CD4-positive, alpha-beta T cell treated with Interleukin-12 subunit alpha and Interleukin-12 subunit beta, for 1 hour (primary cell): Measurements from ENCODE around the gene RXRA.

Experiments used
- DNase-seq: peaks from one replicate; pipeline ENCODE4 v3.0.0-alpha.2; 2020

RXRA gene

DNA sequence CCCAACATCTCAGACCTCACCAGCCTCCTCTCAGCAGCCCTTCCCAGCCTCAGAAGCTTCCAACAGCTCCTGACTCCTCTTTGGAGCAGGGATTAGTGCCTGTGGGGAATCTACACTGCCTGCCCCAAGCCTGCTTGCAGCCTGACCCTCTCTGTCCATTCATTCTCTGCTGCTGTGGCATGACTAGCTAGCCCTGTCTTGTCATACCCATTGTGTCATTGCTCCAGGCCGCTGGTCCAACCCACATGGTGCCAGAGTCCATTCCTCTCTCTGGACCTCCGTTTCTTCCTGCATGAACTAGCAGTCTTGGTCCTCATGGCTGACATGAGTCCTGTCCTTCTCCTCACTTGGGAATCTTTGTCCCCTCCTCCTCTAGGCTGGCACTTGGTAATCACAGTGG lies 12.8 kb upstream of the RXRA start:
- DNase-seq, result no peak

GRCh38 chr9:134314039-134314949 lies 12.0 kb upstream of the RXRA start:
- no peak for DNase-seq

DNA sequence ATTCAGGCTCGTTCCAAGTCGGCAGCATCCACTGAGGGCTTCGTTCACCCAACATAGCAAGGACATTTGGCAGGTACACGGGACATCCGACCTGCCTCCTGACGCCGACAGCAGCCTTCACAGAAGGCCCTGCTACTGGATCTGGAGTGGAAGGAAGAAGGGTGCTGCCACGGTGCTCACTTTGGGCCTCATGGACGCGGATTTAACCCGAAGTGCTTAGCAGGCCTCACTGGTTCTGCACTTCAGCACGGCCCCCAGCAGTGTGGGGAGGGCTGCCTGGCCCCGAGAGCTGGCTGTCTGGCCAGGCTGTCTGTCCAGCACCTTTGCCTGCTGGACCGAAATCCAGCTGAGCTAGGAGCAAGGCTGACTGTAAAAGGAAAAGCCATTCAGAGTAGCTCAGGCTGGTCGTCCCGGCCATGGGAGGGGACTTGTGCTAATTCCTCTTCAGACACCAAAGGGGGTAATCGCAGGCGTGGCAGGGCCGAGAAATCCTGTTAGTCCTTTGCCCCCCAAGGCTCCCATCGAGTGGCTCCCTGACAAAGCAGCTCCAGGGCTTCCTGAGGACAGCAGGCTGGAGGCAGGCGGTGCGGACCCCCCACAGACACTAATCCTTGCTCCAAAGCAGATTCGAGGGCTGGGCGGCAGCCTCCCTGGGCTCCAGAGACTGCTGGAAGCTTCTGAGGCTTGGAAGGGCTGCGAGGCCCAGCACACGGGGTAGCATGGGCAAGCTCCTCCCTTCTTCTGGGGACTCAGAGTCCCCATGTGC lies 11.1 kb upstream of the RXRA start:
- no peak for DNase-seq

DNA sequence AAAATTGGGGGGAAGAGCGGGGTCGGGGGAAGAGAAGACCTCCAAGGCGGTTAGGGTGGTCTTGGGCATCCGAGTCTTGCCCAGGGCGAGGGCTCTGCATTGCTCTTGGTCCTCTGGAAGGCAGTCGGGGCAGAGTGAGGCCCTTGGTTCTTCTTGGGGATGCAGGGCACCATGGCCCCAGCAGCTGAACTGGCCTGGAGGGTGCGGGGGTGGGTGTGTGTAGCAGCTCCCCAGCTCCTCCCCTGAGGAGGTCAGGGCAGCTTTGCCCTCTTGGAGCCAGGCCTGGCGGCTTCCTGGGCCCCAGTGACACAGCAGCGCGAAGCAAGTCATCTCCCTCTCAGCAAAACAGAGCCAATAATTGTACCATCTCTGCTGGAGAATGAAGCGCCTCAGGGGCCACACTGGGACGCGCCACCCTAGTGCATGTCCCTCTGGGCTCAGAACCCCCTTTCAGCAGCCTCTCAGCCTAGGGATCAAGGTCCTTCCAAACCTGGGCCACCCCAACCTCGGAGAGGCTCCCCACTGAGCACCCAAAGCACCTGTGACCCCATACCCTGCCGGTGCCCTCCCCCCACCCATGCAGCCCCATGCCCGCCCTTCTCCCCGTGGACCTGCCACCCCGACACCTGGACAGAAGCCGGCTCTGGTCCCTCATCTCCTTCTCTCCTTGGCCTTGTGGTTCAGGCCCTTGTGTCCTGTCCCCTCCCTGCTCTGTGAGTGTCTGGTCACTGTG lies 10.4 kb upstream of the RXRA start:
- DNase-seq, result no peak

DNA sequence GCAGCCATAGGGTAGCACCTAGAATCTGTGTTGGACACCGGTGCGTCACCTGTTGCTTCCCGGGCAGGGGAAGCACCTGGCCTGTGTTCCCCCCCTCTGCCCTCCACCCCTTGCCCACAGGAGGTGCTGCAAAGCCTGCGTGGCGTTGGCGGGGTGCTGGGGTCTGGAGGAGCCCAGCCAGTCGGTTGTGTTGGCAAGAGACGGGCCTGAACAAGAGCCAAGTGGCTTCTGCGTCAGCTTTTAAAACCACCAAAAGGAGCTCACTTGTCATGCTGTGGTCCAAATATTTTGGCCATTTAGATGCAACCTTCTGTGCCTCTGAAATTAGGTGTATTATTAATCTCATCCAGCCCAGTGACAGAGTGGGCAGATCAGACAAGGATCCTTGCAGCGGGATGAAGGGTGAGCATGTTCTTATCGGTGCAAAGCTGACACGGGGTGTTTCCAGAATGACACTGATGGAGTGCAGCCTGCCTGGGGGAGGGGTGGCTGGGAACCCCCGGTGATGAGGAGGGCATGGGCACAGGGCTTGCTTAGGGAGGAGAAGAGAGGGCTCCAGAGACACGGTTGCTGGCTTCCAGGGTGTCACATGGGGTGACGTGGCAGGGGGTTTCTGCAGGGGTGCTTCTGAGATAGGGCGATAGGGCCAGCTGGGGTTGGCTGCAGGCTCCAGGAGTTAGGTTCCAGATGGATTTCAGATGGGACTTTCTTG lies 9.7 kb upstream of the RXRA start:
- no peak for DNase-seq

DNA sequence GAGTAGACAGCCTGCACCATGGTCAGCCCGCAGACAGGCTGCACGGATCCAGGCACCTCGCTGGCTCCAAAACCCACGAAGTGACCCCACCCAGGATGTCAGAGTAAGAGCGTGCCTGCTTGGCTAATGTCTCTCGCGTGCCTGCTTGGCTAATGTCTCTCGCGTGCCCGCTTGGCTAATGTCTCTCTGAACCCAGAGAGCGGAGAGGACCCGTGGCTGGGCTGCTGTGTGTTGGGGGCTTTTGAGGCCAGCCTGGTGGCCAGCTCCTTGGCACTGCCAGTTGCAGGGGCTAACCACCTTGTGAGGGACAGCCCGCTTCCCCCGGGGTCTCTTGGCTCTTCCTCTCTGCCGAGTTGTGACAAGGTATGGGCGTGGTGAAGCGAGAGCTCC lies 8.9 kb upstream of the RXRA start:
- DNase-seq, result no peak

DNA sequence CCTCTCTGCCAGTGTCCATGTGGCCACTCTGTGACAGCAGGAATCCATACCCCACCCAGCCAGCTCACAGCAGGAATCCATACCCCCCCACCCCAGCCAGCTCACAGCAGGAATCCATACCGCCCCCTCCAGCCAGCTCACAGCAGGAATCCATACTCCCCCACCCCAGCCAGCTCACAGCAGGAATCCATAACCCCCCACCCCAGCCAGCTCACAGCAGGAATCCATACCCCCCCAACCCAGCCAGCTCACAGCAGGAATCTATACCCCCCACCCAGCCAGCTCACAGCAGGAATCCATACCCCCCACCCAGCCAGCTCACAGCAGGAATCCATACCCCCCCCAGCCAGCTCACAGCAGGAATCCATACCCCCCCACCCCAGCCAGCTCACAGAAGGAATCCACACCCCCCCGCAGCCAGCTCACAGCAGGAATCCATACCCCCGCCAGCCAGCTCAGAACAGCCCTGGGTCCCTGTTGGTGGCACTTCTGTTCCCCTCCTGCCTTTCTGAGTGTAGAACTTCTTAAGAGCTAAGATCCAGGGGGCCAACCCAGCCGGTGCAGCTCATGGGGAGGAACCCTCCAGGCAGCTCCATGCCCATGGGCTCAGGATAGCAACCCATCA lies 8.4 kb upstream of the RXRA start:
- DNase-seq, result no peak

GRCh38 chr9:134318481-134318891 lies 7.8 kb upstream of the RXRA start:
- no peak for DNase-seq

DNA sequence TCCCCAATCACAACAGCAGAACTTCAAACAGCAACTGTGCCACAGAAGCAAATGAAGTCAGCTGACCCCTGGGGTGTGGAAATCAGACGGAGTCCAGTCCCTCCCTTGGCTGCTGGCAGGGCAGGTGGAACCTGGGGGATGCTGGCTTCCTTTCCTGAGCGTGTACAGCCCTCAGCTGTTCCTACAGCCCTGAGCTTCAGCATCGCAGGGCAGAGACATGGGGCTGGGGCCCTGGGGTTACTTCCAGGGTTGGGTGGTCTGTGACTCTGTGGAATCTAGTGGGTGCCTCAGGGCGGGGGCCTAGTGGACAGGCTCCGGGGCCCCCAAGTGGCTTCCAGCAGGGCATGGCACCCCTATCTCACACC lies 7.3 kb upstream of the RXRA start:
- DNase-seq, result no peak

DNA sequence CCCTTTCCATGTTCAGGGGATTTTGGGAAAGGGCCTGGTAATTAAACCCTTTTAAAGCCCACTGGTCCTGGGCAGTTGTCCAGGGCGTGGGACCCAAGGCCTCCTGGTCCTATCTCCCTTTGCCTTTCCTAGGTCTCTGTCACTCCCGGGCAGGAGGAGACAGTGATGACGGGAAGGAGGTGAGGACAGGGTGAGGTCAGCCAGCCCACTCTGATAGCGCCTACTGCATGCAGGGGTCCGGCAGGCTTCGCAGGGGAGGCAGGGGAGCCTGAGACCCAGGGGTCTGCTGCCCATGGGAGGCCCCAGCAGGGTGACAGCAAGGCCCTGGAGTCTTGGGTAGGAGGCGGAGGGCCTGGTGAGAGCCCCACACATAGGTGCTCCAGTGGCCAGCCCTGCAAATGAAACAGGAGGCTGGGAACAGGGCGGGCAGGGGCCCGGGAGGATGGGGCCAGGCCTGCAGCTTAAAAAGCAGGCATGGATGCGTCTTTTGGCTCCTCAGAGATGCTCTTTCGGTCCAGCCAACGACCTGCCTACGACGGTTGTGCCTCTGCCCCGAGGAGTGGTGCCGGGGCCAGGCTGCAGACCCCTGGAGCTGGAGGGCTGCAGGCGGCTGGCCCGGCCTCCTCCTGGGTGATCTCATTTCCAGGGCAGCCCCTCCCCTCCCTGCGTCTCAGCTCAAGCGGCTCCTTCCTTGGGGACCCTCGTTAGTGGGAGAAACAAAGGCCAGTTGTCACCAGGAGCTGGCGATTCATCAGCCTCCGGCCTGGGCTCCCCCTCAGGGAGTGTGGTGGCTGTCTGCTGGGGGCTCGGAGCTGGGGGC lies 6.7 kb upstream of the RXRA start:
- no peak for DNase-seq

- no peak for DNase-seq
Observed at GRCh38 chr9:134320126-134320867, 6.0 kb upstream of the RXRA start.

GRCh38 chr9:134320868-134321471 lies 5.3 kb upstream of the RXRA start:
- DNase-seq, result no peak

GRCh38 chr9:134321531-134321930 lies 4.7 kb upstream of the RXRA start:
- DNase-seq, result no peak

GRCh38 chr9:134321946-134322741 lies 4.1 kb upstream of the RXRA start:
- DNase-seq, result no peak

- no peak for DNase-seq
Observed at GRCh38 chr9:134322781-134323241, 3.4 kb upstream of the RXRA start.

DNA sequence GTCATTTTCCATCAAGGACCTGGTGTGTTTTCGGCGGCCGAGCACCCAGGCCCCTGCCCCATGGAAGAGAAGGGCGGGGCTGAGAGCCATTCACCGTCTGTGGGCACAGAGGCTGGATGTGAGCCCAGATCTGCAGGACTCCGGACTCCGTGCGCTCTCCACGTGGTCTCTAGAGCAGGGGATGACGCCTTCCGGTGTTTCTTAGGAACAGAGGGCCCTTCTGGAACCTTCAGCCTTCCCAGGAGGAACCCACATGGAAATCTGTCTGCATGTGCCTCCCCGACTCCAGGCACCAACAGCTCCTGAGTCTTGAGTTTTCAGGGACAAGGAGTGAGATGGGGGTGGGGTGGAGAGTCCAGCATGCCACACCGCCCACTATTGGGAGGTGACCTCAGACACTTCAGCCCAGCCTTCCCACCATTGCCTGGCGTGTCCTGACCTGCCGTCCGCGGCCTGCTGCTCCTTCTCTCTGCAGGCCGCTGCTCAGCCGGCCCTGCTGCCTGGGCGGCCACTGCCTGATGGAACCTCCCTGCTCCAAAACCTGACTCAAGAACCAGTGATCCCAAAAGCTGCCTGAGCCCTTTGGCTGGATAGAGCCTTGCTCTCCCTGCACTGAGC lies 2.4 kb upstream of the RXRA start:
- DNase-seq, result no peak

- no peak for DNase-seq
Observed at GRCh38 chr9:134324359-134325095, 1.7 kb upstream of the RXRA start.
